CD14-positive monocyte (primary cell): ENCODE measurements around the gene CPEB4. TPM values are rescaled to one million over a fixed set of nuclear protein-coding genes. Genes with fewer than 3 reads are reported as not detected.

Experiments used
- DNase-seq, 3 donors: peaks; one replicate each; pipeline ENCODE4 v3.0.0-alpha.2; 2011 to 2022
- H2AFZ ChIP-seq: 2 replicates; pipeline ENCODE4 v1.6.0; 2012; ENCODE audit warnings: mild to moderate bottlenecking, low read depth, low read length, inconsistent platforms; ENCODE audit not compliant: insufficient read depth, poor library complexity, severe bottlenecking
- H3K27ac ChIP-seq, 2 donors: 1 replicate in 1 of 2; 2 replicates in 1 of 2; pipeline ENCODE4 v1.5.1; 2012 to 2013; ENCODE audit warnings: low read length in 2 of 2, control low read depth in 1 of 2, inconsistent platforms in 1 of 2, low read depth in 1 of 2, mild to moderate bottlenecking in 1 of 2
- H3K27me3 ChIP-seq, 2 donors: one replicate each; pipeline versions ENCODE4 v1.6.0 to v1.6.1; 2011 to 2013; ENCODE audit warnings: low read length in 2 of 2; ENCODE audit not compliant: control insufficient read depth in 2 of 2, insufficient read depth in 2 of 2
- H3K36me3 ChIP-seq, 2 donors: replicated peaks in 1 of 2; 1 replicate in 1 of 2; 2 replicates in 1 of 2; pipeline versions ENCODE4 v1.5.1 to v1.6.1; 2012 to 2013; ENCODE audit warnings: low read length in 2 of 2, control low read depth in 1 of 2, inconsistent platforms in 1 of 2, mild to moderate bottlenecking in 1 of 2; ENCODE audit not compliant: insufficient read depth in 2 of 2, control insufficient read depth in 1 of 2
- H3K4me1 ChIP-seq, 2 donors: 1 replicate in 1 of 2; 2 replicates in 1 of 2; pipeline versions ENCODE4 v1.5.1 to v1.6.1; 2012 to 2013; ENCODE audit warnings: low read length in 2 of 2, control low read depth in 1 of 2, inconsistent platforms in 1 of 2, mild to moderate bottlenecking in 1 of 2, moderate library complexity in 1 of 2; ENCODE audit not compliant: insufficient read depth in 2 of 2, control insufficient read depth in 1 of 2
- H3K4me2 ChIP-seq: replicated peaks from 2 replicates; pipeline ENCODE3; 2012; ENCODE audit warnings: low read length, moderate library complexity, mild to moderate bottlenecking; ENCODE audit not compliant: poor library complexity, severe bottlenecking; ENCODE audit errors: extremely low read depth
- H3K4me3 ChIP-seq, 3 experiments: fragments of 200-600 bp in 1 of 3; sonication (generic) in 1 of 3; replicated peaks in 1 of 3; 1 replicate in 2 of 3; 2 replicates in 1 of 3; pipeline ENCODE4 v1.5.1; 2011 to 2013; ENCODE audit warnings: low read length in 3 of 3, mild to moderate bottlenecking in 3 of 3, control low read depth in 2 of 3, low read depth in 2 of 3, inconsistent platforms in 1 of 3, moderate library complexity in 1 of 3
- H3K79me2 ChIP-seq: 2 replicates; pipeline ENCODE4 v1.6.0; 2012; ENCODE audit warnings: mild to moderate bottlenecking, control low read depth, inconsistent platforms, low read length, moderate library complexity; ENCODE audit not compliant: insufficient read depth
- H3K9ac ChIP-seq: 2 replicates; pipeline ENCODE4 v1.6.0; 2017; ENCODE audit warnings: low read length, mild to moderate bottlenecking; ENCODE audit not compliant: insufficient read depth, poor library complexity, severe bottlenecking
- H3K9me3 ChIP-seq, 2 donors: replicated peaks in 1 of 2; 1 replicate in 1 of 2; 2 replicates in 1 of 2; pipeline versions ENCODE4 v1.5.1 to v1.6.1; 2012 to 2013; ENCODE audit warnings: low read length in 2 of 2, control low read depth in 1 of 2; ENCODE audit not compliant: control insufficient read depth in 1 of 2, insufficient read depth in 1 of 2
- H4K20me1 ChIP-seq: 2 replicates; pipeline ENCODE4 v1.6.0; 2012; ENCODE audit warnings: mild to moderate bottlenecking, low read length, control low read depth, moderate library complexity; ENCODE audit not compliant: insufficient read depth
- H3K27ac Mint-ChIP-seq, 7 donors: one replicate each; pipeline ENCODE4 v1.8.0; 2020; ENCODE audit warnings: mild to moderate bottlenecking in 7 of 7, mixed read lengths in 7 of 7, moderate library complexity in 6 of 7, inconsistent platforms in 2 of 7
- H3K27me3 Mint-ChIP-seq, 3 donors: one replicate each; pipeline ENCODE4 v1.8.0; 2021 to 2022; ENCODE audit warnings: low read depth in 3 of 3, mild to moderate bottlenecking in 3 of 3, mixed read lengths in 3 of 3, moderate library complexity in 3 of 3, inconsistent platforms in 1 of 3
- H3K36me3 Mint-ChIP-seq, 2 donors: one replicate each; pipeline ENCODE4 v1.8.0; 2020; ENCODE audit warnings: mixed read lengths in 2 of 2, inconsistent platforms in 1 of 2, mild to moderate bottlenecking in 1 of 2
- H3K4me1 Mint-ChIP-seq: one replicate; pipeline ENCODE4 v1.8.0; 2020; ENCODE audit warnings: mild to moderate bottlenecking, mixed read lengths
- H3K4me3 Mint-ChIP-seq, 2 donors: one replicate each; pipeline ENCODE4 v1.8.0; 2020; ENCODE audit warnings: mild to moderate bottlenecking in 2 of 2, mixed read lengths in 2 of 2, moderate library complexity in 1 of 2
- H3K9me3 Mint-ChIP-seq, 7 donors: one replicate each; pipeline ENCODE4 v1.8.0; 2020 to 2022; ENCODE audit warnings: mixed read lengths in 7 of 7, mild to moderate bottlenecking in 6 of 7, moderate library complexity in 6 of 7, inconsistent platforms in 2 of 7
- CTCF ChIP-seq: fragments of 200-600 bp; IDR thresholded peaks from one replicate; pipeline ENCODE4 v1.8.0; 2022; ENCODE audit warnings: antibody characterized with exemption, mild to moderate bottlenecking
- WGBS: methylation state at CpG from one replicate; pipeline ENCODE4 v1.1.5; 2013; ENCODE audit warnings: missing lambda C conversion rate; ENCODE audit not compliant: insufficient coverage; 5-methylcytosine and 5-hydroxymethylcytosine counted together
- intact Hi-C, 2 donors: fragments of 100-400 bp; cut with micrococcal nuclease; formaldehyde crosslinking; loops; one replicate each; pipeline versions ENCODE4 v1.15.0 to v1.15.1; 2023
- polyA minus RNA-seq: library from RNA; depleted of rRNA, polyadenylated mRNA; stranded (reverse); fragments of >200 nt; gene quantifications from 2 replicates; pipeline ENCODE4 v1.2.3, GENCODE V29; 2012
- polyA plus RNA-seq, 3 donors: library from polyadenylated mRNA; depleted of rRNA in 1 of 3; unstranded in 2 of 3; stranded (reverse) in 1 of 3; fragments of 300-500 nt in 2 of 3; fragments of >200 nt in 1 of 3; fragmentation: Illumina TruSeq in 2 of 3; gene quantifications; 1 replicate in 2 of 3; 2 replicates in 1 of 3; pipeline ENCODE4 v1.2.3, GENCODE V29; 2012 to 2021
- total RNA-seq, 12 experiments: library from RNA in 1 of 12; stranded (reverse) in 1 of 12; fragments of 120-200 nt in 1 of 12; gene quantifications; one replicate each; pipeline ENCODE4 v1.2.4 and lab custom pipeline; 2013 to 2026; ENCODE audit warnings: mixed read lengths in 6 of 12, inconsistent platforms in 1 of 12

Gene CPEB4
- 39.1 TPM for total RNA-seq (2013)
- polyA plus RNA-seq (10 to 100 TPM; 10.7 to 27.3 (median 13.9) TPM), polyA minus RNA-seq (28.1 and 33.8 TPM in 2 replicates), total RNA-seq (lab: John Stamatoyannopoulos, UW) (198 to 425 (median 298) reads per million in 11 experiments)

DNA sequence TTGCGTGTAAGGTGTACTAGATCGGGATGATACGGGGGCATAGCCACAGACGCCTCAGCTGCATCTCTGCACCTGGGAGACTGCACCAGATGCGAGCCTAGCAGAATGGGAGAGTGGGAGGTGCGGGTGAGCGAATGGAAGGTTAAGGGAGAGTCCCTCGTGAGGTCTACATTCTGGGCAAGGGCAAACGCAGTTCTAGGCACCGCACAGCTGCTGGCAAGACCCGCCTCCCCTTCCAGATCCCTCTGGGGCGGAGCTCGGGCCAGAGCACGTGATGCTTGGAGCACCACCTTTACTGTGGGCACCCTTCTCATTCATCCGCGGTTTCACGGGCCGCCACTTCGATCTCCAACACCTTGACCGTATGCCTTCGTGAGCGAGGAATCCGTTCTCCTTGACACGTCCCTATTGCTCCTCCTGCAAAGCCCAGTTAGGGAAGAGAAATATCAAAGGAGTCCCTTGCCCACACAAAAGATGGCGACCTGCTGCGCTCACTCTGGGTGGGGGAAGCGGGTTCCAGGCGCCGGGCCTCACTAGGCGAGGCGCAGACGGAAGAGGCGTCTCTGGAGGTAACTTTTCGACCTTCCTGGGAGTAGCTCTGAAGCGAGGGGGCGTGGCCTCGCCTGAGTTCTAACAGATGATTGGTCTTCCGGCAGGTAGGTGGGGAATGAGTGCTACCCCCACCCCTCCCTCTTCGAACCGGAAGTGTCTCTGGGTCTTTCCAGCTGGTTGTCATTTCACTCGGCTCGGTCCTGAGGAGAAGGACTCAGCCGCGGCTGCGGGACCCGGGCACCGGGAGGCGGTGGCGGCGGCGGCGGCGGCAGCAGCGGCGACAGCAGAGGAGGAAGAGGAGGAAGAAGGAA is at the start of gene CPEB4:
Gene CPEB4, plus strand, starts transcription at position 740 of the 863 bp plus-strand sequence. CDS start 1,385 bp downstream, outside the sequence.
- H3K27ac ChIP-seq, result peak within 1 kb of the TSS; percentile 83 to 93
- peaks cover 69% of the 10 kb centered on the region for H3K4me1 Mint-ChIP-seq
- peaks cover 52% of the 10 kb centered on the region for H3K79me2 ChIP-seq
- no peaks in the 10 kb centered on the region for H3K27me3 ChIP-seq
- H3K4me2 ChIP-seq, result peak within 1 kb of the TSS; percentile 83
- H2AFZ ChIP-seq, result peak within 1 kb of the TSS; percentile 88
- H3K36me3 ChIP-seq, result no peaks in the 10 kb centered on the region
- H4K20me1 ChIP-seq, result peaks cover 41% of the 10 kb centered on the region
- H3K9me3 Mint-ChIP-seq, result peaks cover 0 to 6% (median 1%) of the 10 kb centered on the region in 7 donors
- intact Hi-C loops, result loop anchor here (2.0 to 10.0 kb wide), 3 partner anchors 34 to 271 kb away; partner anchors contain the start of gene BOD1 (in 1 of the 2)
- H3K4me3 Mint-ChIP-seq, result peak within 1 kb of the TSS; percentile 97 to 100
- H3K27me3 Mint-ChIP-seq, result no peaks in the 10 kb centered on the region
- H3K36me3 Mint-ChIP-seq, result peaks cover 8 to 11% of the 10 kb centered on the region in 2 donors
- 6% methylated on average over 37 of the region's 55 CpGs for WGBS
- TF ChIP-seq CTCF, result no peak
- peak within 1 kb of the TSS; percentile 96 to 100 (median 99) for H3K27ac Mint-ChIP-seq
- peaks cover 51 to 84% of the 10 kb centered on the region in 2 donors for H3K4me1 ChIP-seq
- peak; percentile 100 for DNase-seq
- peak within 1 kb of the TSS; percentile 70 to 97 (median 97) for H3K4me3 ChIP-seq
- peak within 1 kb of the TSS; percentile 93 for H3K9ac ChIP-seq
- no peaks in the 10 kb centered on the region for H3K9me3 ChIP-seq

- H3K27ac Mint-ChIP-seq, result peak overlapping the region in 2 of 7 donors; percentile 13 to 47
- Histone ChIP-seq H3K27ac (no peak overlapping the region), H2AFZ (no peak overlapping the region), H3K9ac (no peak overlapping the region), H3K36me3 (no peaks in the 10 kb centered on the region), H3K4me3 (no peak overlapping the region), H3K4me1 (peaks cover 24% of the 10 kb centered on the region in 2 donors), H3K79me2 (no peaks in the 10 kb centered on the region), H3K27me3 (no peaks in the 10 kb centered on the region), H3K4me2 (no peak overlapping the region), H3K9me3 (no peaks in the 10 kb centered on the region), H4K20me1 (no peaks in the 10 kb centered on the region)
- intact Hi-C loops, result no loop called here
- DNase-seq, result no peak
- peaks cover 0 to 2% (median 0%) of the 10 kb centered on the region in 7 donors for H3K9me3 Mint-ChIP-seq
- TF ChIP-seq CTCF, result no peak
- H3K27me3 Mint-ChIP-seq, result peaks cover 0 to 4% (median 3%) of the 10 kb centered on the region in 3 donors
- WGBS, result no CpG with 5 or more reads among the region's 5 CpGs
- no peak overlapping the region for H3K4me3 Mint-ChIP-seq
- H3K4me1 Mint-ChIP-seq, result peaks cover 30% of the 10 kb centered on the region
- no peaks in the 10 kb centered on the region for H3K36me3 Mint-ChIP-seq
These were observed 48.9 kb upstream of the CPEB4 start for GRCh38 chr5:173839117-173839713.
